NCI-H1417 treated with DMSO at 0.1 percent for 48 hours (cell line): Measurements from ENCODE around the gene ZNHIT2.
A peak's percentile ranks its signal among the peaks of the same experiment; 100 is the strongest.
"Not testable (repeated sequence)": the region's sequence is repeated elsewhere in the genome, so short reads cannot be mapped to it uniquely, and the experiment has no call there.

Experiments used
- DNase-seq: peaks from one replicate; lab custom pipeline; 2025; lab: John Stamatoyannopoulos, UW

ZNHIT2 gene

DNA sequence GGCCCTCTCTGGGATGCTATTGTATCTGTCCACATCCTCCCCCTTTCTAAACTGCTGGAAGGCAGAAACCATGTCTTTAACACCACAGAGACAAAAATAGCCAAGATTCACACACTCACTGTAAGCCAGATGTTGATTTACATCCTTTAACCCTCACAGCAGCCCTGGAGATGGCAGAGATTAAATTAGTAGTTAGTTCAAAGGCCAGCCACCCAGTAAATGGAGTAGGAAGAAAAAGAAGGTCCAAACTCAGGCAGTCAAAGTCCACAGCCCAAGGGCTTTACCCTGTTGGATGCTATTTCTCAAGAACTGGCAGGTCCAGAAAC lies 2.1 kb upstream of the ZNHIT2 start:
- DNase-seq, result no peak

DNA sequence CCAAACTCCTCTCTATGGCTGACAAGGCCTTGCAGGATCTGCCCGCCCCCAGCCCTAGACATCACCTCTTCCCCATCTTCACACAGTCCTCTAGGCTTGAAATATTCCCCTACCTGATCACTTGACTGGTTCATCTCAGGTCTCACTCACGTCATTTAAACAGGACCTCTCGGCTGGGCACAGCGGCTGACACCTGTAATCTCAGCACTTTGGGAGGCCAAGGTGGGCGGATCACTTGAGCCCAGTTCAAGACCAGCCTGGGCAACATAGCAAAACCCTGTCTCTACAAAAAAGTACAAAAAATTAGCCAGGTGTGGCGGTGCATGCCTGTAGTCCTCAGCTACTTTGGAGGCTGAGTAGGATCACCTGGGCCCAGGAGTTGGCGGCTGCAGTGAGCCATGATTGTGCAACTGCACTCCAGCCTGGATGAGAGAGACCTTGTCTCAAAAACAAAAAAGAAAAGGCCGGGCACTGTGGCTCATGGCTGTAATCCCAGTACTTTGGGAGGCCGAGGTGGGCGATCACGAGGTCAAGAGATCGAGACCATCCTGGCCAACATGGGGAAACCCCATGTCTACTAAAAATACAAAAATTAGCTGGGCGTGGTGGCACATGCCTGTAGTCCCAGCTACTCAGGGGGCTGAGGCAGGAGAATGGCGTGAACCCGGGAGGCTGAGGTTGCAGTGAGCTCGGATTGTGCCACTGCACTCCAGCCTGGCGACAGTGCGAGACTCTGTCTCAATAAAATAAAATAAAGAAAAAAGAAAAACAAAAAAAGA lies 1.6 kb upstream of the ZNHIT2 start:
- DNase-seq, result not testable (repeated sequence)

DNA sequence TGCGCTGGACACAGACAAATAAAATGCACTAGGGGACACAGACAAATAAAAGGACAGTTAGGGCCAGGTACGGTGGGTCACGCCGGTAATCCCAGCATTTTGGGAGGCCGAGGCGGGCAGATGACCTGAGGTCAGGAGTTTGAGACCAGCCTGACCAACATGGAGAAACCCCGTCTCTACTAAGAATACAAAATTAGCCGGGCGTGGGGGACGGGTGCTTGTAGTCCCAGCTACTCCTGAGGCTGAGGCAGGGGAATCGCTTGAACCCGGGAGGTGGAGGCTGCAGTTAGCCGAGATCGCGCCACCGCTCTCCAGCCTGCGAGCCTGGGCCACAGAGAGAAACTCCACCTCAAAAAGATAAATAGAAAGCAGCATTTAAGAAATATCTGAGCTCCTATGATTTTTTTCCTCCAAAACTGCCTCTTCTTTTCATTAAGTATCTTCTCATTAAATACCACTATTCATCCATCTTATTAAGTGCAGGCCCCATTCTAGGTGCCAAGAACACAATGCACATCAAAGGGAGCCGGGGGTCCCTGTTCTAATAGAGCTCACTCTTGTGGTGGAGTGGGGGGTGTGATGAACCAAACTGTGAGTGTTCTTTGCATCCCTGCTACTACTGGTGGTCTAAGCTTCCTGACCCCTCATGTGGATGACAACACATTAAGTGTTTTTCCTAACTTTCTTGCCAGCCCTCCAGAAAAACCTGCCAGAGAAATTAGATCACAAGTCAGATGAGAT lies 766 bp upstream of the ZNHIT2 start:
- no peak for DNase-seq

DNA sequence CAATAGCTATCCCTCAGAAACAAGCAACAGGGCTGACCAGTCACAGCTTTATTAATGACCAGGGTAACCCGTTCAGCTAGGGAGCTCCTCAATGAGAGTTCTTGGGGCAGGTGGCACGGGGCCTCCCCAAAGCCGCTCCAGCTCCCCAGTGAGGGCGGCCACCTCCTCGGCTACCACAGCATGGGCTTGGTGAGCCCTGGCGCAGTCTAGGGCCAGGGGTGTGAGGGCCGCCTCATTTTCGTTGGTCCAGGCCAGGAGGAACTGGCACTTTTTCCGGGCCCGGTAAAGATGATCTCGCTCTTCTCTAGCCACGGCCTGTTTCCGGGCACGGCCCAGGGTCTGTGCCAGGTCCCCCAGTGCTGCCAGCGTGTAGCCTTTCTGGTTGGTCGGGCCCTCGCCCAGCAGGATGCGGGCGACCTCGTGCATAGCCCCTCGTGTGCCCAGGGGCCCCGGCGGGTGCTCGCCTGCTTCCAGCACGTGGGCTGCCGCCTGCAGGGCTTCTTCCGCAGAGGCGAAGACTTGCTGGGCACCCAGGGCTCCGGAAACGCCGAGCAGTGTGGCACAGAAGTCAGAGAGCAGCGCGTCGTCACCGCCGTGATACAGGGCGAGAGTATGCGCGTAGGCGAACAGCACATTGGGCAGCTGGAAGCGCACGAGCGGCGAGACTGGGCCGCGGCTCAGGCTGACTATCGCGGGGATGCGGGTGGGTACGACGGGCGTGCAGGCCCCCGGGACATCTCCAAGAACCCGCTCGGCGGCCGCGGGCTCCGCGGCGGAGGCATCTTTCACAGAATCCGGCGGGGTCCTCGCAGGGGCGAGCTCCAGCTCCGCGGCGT lies 913 bp downstream of the ZNHIT2 start:
- DNase-seq, result no peak

DNA sequence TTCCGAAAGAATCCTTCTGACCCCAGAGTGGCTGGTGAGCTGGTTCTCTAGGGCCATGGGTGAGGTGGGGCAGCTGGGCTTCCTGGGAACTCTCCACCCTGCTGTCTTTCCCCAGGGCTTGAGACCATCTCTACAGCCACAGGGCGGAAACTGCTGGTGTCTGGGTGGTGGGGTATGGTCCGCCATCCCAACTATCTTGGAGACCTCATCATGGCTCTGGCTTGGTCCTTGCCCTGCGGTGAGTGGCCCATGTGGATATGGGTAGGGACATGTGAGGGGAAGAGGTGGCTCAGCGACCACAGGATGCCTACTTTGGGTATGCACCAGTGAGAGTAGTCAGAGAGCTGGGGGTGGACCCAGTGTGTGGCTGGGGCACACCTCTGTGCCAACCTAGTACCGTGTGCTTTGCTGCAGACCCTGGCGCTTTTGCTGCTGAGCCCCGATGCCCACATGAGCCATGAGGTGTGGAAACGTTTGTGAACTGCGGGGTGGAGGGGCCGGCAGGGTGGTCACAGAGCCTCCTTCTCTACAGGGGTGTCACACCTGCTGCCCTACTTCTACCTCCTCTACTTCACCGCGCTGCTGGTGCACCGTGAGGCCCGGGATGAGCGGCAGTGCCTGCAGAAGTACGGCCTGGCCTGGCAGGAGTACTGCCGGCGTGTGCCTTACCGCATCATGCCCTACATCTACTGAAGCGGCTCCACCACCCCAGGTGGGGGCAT lies 2.0 kb downstream of the ZNHIT2 start:
- DNase-seq, result no peak

DNA sequence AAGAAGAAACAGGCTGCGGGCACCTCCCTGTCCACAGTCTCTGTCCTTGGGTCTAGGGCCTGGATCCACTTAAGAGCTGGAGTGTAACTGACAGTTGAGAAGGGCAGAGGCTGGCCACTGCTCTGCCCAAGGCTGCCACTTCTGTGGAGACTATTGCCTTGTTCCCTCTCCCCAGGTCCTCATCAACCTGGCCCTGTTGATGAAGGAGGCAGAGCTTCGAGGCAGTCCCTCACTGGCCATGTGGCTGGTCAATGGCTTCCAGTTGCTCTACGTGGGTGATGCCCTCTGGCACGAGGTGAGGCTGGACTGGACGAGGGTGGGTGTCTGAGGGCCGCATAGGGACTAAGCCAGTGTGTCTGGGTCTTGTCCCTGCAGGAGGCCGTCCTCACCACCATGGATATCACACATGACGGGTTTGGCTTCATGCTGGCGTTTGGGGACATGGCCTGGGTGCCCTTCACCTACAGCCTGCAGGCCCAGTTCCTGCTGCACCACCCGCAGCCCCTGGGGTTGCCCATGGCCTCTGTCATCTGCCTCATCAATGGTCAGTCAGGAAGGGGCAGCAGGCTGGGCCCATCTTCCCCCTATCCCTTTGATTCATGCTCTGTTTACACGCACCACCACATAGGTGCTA lies 2.8 kb downstream of the ZNHIT2 start:
- no peak for DNase-seq

DNA sequence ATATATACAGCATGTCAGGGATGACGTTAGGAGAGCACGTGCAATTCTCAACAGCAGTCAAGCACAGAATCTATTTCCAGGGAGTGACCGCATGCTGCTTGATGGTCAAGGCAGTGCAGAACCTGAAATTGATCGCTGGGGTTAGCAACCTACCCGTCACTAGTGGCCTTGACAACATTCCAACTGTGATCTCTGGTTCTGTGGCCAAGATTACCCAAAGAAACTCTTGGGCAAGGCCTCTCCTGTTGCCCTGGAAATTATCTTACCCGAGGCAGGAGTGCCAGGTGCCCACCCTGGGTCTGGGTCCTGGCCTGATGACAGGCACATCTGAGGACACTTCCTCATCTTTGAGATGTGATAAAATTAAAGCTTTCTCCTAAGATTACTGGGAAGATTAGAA lies 3.7 kb downstream of the ZNHIT2 start:
- DNase-seq, result no peak

DNA sequence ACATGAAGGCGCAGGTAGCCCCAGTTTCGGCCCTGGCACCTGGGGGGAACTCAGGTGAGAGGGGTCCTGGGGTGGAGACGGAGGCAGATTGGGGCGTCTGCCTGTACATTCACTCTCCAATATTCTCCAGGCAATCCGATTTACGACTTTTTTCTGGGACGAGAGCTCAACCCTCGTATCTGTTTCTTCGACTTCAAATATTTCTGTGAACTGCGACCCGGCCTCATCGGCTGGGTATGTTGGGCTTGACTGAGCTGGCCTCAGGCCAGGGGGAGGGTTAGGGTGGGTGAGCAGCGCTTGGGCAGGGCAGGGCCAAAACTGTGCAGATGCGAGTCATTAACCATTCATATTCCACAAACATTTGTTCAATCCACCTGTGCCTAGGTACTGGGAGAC lies 4.1 kb downstream of the ZNHIT2 start:
- DNase-seq, result no peak

DNA sequence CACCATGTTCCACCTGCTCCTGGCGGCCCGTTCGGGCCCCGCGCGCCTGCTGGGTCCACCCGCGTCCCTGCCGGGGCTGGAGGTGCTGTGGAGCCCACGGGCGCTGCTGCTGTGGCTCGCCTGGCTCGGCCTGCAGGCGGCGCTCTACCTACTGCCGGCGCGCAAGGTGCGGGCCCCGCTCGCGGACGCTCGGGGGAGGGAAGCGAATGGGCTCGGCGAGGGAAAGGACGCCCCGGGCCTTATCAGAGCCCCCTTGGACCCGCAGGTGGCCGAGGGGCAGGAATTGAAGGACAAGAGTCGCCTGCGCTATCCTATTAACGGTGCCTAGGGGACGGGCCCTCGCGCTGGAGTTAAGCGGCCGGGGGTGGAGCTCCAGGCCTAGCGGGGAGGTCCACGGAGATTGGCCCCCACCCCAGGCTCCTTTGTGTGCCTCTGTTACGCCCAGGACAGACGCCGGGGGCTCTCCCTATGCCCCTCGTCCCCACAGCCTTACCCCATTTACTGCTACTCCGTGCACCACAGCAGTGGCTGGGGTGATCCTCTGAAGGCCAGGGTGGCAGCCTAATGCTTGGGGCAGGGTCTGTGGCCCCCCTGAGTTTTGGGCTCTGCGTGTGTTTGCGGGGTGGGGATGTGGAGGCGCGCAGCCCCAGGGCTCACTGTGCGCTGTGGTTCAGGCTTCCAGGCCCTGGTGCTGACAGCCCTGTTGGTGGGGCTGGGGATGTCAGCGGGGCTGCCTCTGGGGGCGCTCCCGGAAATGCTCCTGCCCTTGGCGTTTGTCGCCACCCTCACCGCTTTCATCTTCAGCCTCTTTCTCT lies 4.7 kb downstream of the ZNHIT2 start:
- DNase-seq, result no peak

DNA sequence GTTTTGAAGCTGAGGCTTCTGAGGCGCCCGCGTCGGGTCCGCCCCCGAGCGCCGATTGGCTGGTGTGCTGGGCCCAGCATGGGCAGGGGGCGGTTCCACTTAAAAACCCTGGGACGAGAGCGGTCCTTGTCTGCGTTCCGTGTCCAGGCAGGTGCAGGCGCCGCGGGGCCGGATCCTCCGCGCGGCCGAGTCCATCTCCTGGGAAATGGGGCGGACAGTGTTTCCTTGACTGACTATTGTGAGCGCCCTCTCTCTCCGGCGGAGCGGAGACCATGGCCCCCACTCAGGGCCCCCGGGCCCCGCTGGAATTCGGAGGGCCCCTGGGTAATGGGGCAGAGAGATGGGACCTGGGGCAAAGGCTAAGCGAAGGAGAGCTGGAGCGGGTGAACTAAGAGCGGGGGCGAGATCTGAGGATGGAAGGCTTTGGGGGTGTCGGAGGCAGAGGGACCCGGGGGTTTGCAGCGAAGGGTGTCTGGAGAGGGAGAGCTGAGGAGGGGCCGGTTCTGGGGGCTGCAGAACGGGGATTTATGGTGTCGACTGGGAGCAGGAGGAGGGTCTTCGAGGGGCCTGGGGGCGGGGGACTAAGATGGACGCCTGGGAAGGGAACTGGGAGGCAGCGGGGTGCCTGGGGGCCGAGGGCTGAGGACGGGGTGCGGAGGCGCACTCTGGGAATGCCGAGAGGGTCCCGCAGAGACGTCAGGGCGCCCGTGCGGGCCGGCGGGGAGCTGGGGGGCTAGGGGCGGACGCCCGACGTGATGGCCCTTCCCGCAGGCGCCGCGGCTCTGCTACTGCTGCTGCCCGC lies 5.6 kb downstream of the ZNHIT2 start, which contains the start of gene TM7SF2:
TSS of gene TM7SF2 (plus strand) at position 129 of the 802 bp plus-strand sequence. CDS start at position 273, 144 bp downstream.
- DNase-seq, result peak; percentile 77

DNA sequence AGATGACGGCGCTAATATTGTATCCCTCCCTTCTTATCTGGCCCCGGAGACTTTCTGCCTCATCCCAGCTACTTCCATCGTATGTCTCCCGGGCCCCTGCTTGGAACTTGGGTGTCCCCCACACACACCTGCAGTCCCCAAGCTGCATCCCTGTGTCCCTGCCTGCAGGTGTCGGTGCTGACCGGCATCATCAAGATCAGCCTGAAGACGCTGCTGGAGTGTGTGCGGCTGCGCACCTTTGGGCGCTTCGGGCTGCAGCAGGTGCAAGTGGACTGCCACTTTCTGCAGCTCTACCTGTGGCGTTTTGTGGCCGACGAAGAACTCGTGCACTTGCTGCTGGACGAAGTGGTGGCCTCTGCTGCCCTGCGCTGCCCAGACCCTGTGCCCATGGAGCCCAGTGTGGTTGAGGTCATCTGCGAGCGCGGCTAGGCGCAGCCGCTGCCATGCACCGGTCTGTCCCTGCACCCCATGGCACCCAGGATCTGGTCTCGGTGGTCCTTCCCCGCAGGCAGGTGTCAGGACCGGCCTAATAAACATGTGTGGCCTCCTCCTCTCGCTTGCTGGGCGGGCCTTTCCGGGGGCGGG lies 6.2 kb downstream of the ZNHIT2 start:
- DNase-seq, result no peak

DNA sequence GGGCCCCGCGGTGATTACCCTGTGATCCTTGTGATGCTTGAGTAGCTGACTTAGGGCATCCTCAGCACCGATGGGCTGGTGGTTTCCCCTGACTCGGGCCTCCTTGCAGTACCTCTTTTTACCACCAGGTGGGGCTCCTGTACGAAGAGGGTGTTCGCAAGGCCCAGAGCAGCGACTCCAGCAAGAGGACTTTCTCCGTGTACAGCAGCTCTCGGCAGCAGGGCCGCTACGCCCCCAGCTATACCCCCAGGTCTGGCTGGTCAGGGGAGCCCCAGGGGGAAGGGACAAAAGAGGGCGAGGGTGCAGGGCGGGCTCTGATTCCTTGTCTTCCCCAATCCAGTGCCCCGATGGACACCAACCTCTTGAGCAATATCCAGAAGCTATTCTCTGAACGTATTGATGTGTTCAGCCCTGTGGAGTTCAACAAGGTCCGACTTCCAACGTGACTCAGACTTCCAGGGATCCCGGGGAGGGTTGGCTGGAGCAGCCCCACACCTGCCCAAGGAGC lies 7.1 kb downstream of the ZNHIT2 start:
- peak; percentile 51 for DNase-seq

DNA sequence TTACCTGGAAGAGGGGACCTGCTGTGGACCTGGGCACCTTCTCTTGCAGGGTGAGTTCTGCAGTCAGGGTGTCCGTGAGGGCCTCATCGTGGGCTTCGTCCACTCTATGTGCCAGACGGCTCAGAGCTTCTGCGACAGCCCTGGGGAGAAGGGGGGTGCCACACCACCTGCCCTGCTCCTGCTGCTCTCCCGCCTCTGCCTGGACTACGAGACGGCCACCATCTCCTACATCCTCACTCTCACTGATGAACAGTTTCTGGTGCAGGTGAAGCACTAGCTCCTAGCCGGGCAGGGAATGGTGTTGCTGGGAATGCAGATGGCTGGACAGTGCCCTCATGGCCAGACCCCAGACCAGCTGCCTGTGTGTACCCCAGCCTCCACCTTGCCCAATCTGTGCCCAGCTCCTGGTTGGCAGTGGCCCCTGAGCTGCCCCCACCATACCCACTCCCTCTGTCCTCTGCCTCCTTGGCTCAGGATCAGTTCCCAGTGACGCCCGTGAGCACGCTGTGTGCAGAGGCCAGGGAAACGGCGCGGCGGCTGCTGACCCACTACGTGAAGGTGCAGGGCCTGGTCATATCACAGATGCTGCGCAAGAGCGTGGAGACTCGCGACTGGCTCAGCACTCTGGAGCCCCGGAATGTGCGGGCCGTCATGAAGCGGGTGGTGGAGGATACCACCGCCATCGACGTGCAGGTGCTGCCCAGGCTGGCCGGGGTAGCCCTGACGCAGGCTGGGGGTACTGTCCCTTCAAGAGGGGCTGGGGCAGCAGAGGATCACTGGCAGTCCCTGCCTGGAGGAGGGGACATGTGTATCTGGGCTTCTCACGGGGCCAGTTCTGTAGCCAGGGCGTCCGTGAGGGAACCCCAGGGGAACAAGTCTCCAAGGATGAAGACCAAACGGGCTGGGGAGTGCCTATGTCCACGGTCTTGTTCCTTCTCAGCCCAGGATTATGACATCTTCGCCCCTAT lies 8.0 kb downstream of the ZNHIT2 start:
- no peak for DNase-seq

DNA sequence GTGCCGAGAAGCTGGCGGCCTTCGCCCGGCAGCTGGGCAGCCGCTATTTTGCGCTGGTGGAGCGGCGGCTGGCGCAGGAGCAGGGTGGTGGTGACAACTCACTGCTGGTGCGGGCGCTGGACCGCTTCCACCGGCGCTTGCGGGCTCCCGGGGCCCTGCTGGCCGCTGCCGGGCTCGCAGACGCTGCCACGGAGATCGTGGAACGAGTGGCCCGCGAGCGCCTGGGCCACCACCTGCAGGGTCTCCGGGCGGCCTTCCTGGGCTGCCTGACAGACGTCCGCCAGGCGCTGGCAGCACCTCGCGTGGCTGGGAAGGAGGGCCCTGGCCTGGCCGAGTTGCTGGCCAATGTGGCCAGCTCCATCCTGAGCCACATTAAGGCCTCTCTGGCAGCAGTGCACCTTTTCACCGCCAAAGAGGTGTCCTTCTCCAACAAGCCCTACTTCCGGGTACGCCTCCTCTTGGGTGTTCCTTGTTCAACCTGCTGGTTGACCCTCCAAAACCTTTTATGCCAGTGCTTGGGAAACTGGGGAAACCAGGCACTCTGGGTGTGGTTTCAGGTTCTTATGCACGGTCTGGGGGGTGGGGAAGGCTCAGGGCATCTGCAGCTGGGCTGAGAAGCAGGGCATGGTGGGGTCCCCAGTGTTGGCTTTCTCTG lies 8.9 kb downstream of the ZNHIT2 start:
- no peak for DNase-seq

DNA sequence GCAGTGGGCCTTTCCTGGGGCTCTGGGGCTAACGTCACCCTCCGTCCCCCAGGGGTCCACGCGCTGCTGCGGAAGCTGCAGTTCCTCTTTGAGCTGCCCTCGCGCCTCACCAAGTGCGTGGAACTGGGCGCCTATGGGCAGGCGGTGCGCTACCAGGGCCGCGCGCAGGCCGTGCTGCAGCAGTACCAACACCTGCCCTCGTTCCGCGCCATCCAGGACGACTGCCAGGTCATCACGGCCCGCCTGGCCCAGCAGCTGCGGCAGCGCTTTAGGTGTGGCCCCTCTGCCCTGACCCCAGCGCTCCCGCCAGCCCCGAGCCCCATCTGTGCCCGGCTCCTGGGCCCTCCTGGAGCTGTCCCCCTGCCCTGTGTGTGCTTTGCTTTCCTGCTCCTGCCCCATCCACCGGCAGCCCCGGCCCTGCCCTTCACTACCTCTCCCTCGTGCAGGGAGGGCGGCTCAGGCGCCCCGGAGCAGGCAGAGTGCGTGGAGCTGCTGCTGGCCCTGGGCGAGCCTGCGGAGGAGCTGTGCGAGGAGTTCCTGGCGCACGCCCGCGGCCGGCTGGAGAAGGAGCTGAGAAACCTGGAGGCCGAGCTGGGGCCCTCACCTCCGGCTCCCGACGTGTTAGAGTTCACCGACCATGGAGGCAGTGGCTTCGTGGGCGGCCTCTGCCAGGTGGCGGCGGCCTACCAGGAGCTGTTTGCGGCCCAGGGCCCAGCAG lies 9.6 kb downstream of the ZNHIT2 start:
- DNase-seq, result no peak

DNA sequence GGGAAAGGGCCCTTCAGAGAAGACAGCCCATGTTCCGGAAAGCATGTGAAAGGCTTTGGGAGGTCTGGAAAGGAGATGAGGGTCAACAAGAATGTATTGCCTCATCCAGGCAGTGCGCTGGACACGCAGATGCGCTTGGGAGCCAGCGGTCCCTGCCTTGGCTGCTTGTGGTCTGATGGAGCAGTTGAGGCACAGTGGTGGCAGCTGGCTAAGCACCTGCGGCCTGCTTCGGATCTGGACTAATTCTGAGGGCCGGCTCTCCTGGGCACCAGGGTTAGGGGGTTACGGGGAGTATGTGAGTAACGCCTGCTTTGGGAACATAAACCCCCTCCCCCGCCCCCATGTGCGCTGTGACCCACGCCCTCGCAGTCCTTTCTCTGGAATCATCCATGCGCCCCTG lies 10.4 kb downstream of the ZNHIT2 start:
- no peak for DNase-seq

DNA sequence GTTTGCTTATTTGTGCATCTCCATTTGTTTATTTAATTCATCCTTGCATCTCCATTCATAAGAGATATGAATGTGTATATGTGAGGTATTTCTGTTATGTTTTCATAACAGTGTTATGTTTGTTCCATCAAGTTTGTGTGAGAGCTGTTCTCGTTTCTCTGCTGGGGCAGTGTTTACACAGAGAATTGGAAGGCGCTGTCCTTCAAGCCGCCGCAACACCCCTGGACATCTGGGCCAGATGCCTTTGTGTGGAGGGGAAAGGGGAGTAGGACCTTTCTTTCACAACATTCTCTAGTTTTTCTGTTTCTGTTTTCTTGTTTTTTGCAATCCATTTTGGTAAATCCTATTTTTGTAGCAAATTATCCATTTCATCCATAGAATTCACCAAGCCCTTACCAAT lies 12.9 kb downstream of the ZNHIT2 start:
- no peak for DNase-seq
